Upper lobe of left lung (tissue), 6 donors: Measurements from ENCODE around the gene RNH1. TPM values are rescaled to one million over a fixed set of nuclear protein-coding genes. Genes with fewer than 3 reads are reported as not detected.

Source experiments
- ATAC-seq, 2 donors: fragments of 200-7000 bp; cut with Tn5 transposase; one replicate each; pipeline ENCODE4 v1.9.1; 2022; ENCODE audit warnings: mild to moderate bottlenecking in 2 of 2, moderate library complexity in 2 of 2; ENCODE audit not compliant: low FRiP score in 2 of 2
- DNase-seq, 2 donors: peaks; one replicate each; pipeline ENCODE4 v3.0.0-alpha.2; 2019 to 2020
- H3K27ac ChIP-seq, 4 donors: fragments of 200-600 bp; sonication (generic); one replicate each; pipeline ENCODE4 v1.5.1; 2016 to 2019
- H3K27me3 ChIP-seq, 4 donors: fragments of 200-600 bp; sonication (generic); one replicate each; pipeline ENCODE4 v1.5.1; 2017 to 2019
- H3K36me3 ChIP-seq, 4 donors: fragments of 200-600 bp; sonication (generic); one replicate each; pipeline ENCODE4 v1.5.1; 2016 to 2019
- H3K4me1 ChIP-seq, 4 donors: fragments of 200-600 bp; sonication (generic); one replicate each; pipeline ENCODE4 v1.5.1; 2018 to 2019
- H3K4me3 ChIP-seq, 4 donors: fragments of 200-600 bp; sonication (generic); one replicate each; pipeline ENCODE4 v1.5.1; 2017 to 2019; ENCODE audit warnings: mild to moderate bottlenecking in 2 of 4, moderate library complexity in 1 of 4
- H3K9me3 ChIP-seq, 4 donors: fragments of 200-600 bp; sonication (generic); one replicate each; pipeline ENCODE4 v1.5.1; 2018 to 2019
- CTCF ChIP-seq, 6 experiments: fragments of 450-650 bp in 4 of 6; fragments of 200-600 bp in 2 of 6; sonication (generic) in 2 of 6; IDR thresholded peaks; one replicate each; pipeline ENCODE4 v1.5.1; 2016 to 2019; ENCODE audit warnings: antibody characterized with exemption in 6 of 6
- EP300 ChIP-seq, 4 donors: sonication (generic); formaldehyde crosslinking; IDR thresholded peaks; one replicate each; pipeline ENCODE4 v1.5.1; 2017; ENCODE audit warnings: antibody characterized with exemption in 4 of 4, control low read depth in 2 of 4
- POLR2A ChIP-seq, 4 donors: fragments of 450-650 bp; IDR thresholded peaks; one replicate each; pipeline ENCODE4 v1.5.1; 2016 to 2017; ENCODE audit warnings: antibody characterized with exemption in 4 of 4, mild to moderate bottlenecking in 2 of 4
- POLR2AphosphoS5 ChIP-seq, 2 donors: sonication (generic); formaldehyde crosslinking; IDR thresholded peaks; one replicate each; pipeline ENCODE4 v1.5.1; 2017; ENCODE audit warnings: antibody characterized with exemption in 2 of 2
- WGBS, 2 donors: methylation state at CpG; one replicate each; pipeline ENCODE4 v1.1.5; 2017 to 2018; 5-methylcytosine and 5-hydroxymethylcytosine counted together
- total RNA-seq, 6 donors: library from RNA; depleted of rRNA in 4 of 6; stranded (reverse); fragments of >200 nt in 4 of 6; gene quantifications; one replicate each; pipeline versions ENCODE4 v1.1.0 to v1.2.1, GENCODE V29; 2016 to 2021
- donor health status: DM: no; HTN: no; CAD: no; lungs with moderate emphysema.
- donor health status: DM: no; HTN: yes; CAD: no; lungs with severe emphysema.

The RNH1 gene
- total RNA-seq, 6 donors from 2014 or later: 236 to 374 (median 339) TPM

- H3K27me3 ChIP-seq: peaks cover 1 to 22% (median 9%) of the 10 kb centered on the region in 4 donors
- H3K27ac ChIP-seq: no peak overlapping the region
- DNase-seq (peak in 1 of 2 donors; percentile 73), ATAC-seq (no peak)
- no peaks in the 10 kb centered on the region for H3K36me3 ChIP-seq
- no peaks in the 10 kb centered on the region for H3K9me3 ChIP-seq
- peaks cover 18 to 28% (median 22%) of the 10 kb centered on the region in 4 donors for H3K4me1 ChIP-seq
- no peak overlapping the region for H3K4me3 ChIP-seq
- WGBS, 2 donors: 53 to 62% methylated on average over 5 to 9 of the region's 11 CpGs
- TF ChIP-seq CTCF (IDR thresholded peaks at IDR 0.05): no peak
- no peak for TF ChIP-seq EP300 (IDR thresholded peaks at IDR 0.05)
- no peak for TF ChIP-seq POLR2A (IDR thresholded peaks at IDR 0.05)
These were observed 46.9 kb upstream of the RNH1 start for GRCh38 chr11:553988-554340.

GRCh38 chr11:553083-553987, 46.3 kb upstream of the RNH1 start:
- Histone ChIP-seq H3K27me3 (peaks cover 1 to 22% (median 9%) of the 10 kb centered on the region in 4 donors), H3K36me3 (no peaks in the 10 kb centered on the region), H3K9me3 (no peaks in the 10 kb centered on the region), H3K27ac (no peak overlapping the region), H3K4me1 (peaks cover 18 to 28% (median 22%) of the 10 kb centered on the region in 4 donors), H3K4me3 (no peak overlapping the region)
- TF ChIP-seq POLR2A (IDR thresholded peaks at IDR 0.05): no peak
- no peak for TF ChIP-seq CTCF (IDR thresholded peaks at IDR 0.05)
- TF ChIP-seq EP300 (IDR thresholded peaks at IDR 0.05): no peak
- no peak for TF ChIP-seq POLR2AphosphoS5 (IDR thresholded peaks at IDR 0.05)
- peak in 1 of 2 donors; percentile 78 for DNase-seq
- ATAC-seq: no peak
- 85 to 89% methylated on average over 12 to 27 of the region's 27 CpGs for WGBS, 2 donors

- Histone ChIP-seq H3K27ac (no peak overlapping the region), H3K4me1 (peaks cover 18 to 27% (median 22%) of the 10 kb centered on the region in 4 donors), H3K36me3 (no peaks in the 10 kb centered on the region), H3K4me3 (no peak overlapping the region), H3K9me3 (no peaks in the 10 kb centered on the region), H3K27me3 (peaks cover 1 to 22% (median 9%) of the 10 kb centered on the region in 4 donors)
- TF ChIP-seq CTCF (IDR thresholded peaks at IDR 0.05): no peak
- no peak for TF ChIP-seq POLR2AphosphoS5 (IDR thresholded peaks at IDR 0.05)
- no peak for TF ChIP-seq POLR2A (IDR thresholded peaks at IDR 0.05)
- TF ChIP-seq EP300 (IDR thresholded peaks at IDR 0.05): no peak
- peak in 1 of 2 donors; percentile 76 for DNase-seq
- ATAC-seq: no peak
- WGBS, 2 donors: 81 to 90% methylated on average over 2 to 12 of the region's 12 CpGs
These were observed 44.6 kb upstream of the RNH1 start for GRCh38 chr11:551596-551995.

DNA sequence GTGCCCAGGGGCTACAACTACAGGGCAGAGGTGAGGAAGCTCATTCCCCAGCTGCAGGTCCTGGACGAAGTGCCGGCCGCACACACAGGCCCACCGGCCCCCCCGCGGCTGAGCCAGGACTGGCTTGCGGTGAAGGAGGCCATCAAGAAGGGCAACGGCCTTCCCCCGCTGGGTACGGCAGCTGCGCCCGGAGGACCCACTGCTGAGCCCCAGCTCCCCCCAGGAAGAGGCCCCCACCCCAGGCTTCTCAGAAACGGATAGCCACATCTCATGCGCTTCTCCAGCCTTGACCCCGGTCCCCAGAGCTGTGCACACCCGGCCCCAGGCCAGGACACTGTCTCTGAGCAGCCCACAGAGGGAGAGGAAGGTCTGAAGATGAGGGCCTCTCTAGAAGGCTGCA, 44.1 kb upstream of the RNH1 start:
- WGBS, 2 donors: 84% methylated on average over 13 of the region's 16 CpGs; no CpG with 5 or more reads in 1 of the 2 donors
- DNase-seq: peak in 1 of 2 donors; percentile 77
- Histone ChIP-seq H3K4me1 (peaks cover 17 to 22% (median 20%) of the 10 kb centered on the region in 4 donors), H3K27ac (no peak overlapping the region), H3K4me3 (no peak overlapping the region), H3K27me3 (peaks cover 0 to 18% (median 7%) of the 10 kb centered on the region in 4 donors), H3K36me3 (no peaks in the 10 kb centered on the region), H3K9me3 (no peaks in the 10 kb centered on the region)
- TF ChIP-seq EP300 (IDR thresholded peaks at IDR 0.05) (no peak), POLR2AphosphoS5 (IDR thresholded peaks at IDR 0.05) (no peak), CTCF (IDR thresholded peaks at IDR 0.05) (no peak), POLR2A (IDR thresholded peaks at IDR 0.05) (no peak)
- ATAC-seq: no peak
